NCI-H2107 (cell line): Measurements from ENCODE around the gene PCNX4.
"Not testable (repeated sequence)": the region's sequence is repeated elsewhere in the genome, so short reads cannot be mapped to it uniquely, and the experiment has no call there.

Source experiments
- DNase-seq: peaks from one replicate; lab custom pipeline; 2025; lab: John Stamatoyannopoulos, UW

The PCNX4 gene

GRCh38 chr14:60091550-60092525, at the start of gene PCNX4:
TSS of gene PCNX4 (plus strand) at chr14:60091923. CDS start at chr14:60107639, 15,716 bp downstream.
- peak; percentile 100 for DNase-seq

GRCh38 chr14:60047976-60048375, 43.7 kb upstream of the PCNX4 start:
- not testable (repeated sequence) for DNase-seq

- DNase-seq: no peak
Measured at GRCh38 chr14:60051721-60052221, 40.0 kb upstream of the PCNX4 start.

- no peak for DNase-seq
Measured at GRCh38 chr14:60058087-60058486, 33.6 kb upstream of the PCNX4 start.

- no peak for DNase-seq
Measured at GRCh38 chr14:60061371-60061770, 30.4 kb upstream of the PCNX4 start.

- DNase-seq: no peak
Measured at GRCh38 chr14:60064491-60065072, 27.1 kb upstream of the PCNX4 start.

GRCh38 chr14:60067882-60068281, 23.8 kb upstream of the PCNX4 start:
- no peak for DNase-seq

GRCh38 chr14:60079723-60080122, 12.0 kb upstream of the PCNX4 start:
- DNase-seq: no peak

GRCh38 chr14:60085085-60085484, 6.6 kb upstream of the PCNX4 start:
- DNase-seq: no peak

GRCh38 chr14:60085693-60086092, 6.0 kb upstream of the PCNX4 start:
- DNase-seq: no peak

- DNase-seq: no peak
Measured at GRCh38 chr14:60087668-60088067, 4.1 kb upstream of the PCNX4 start.

- DNase-seq: no peak
Measured at GRCh38 chr14:60089221-60089620, 2.5 kb upstream of the PCNX4 start.

- peak; percentile 91 for DNase-seq
Measured at GRCh38 chr14:60090864-60091519, 731 bp upstream of the PCNX4 start.

- no peak for DNase-seq
Measured at GRCh38 chr14:60092526-60092920, 800 bp downstream of the PCNX4 start.

GRCh38 chr14:60093080-60093479, 1.4 kb downstream of the PCNX4 start:
- DNase-seq: no peak

GRCh38 chr14:60093606-60094005, 1.9 kb downstream of the PCNX4 start:
- peak; percentile 26 for DNase-seq

GRCh38 chr14:60094306-60094897, 2.7 kb downstream of the PCNX4 start:
- DNase-seq: no peak

GRCh38 chr14:60095231-60095630, 3.5 kb downstream of the PCNX4 start:
- no peak for DNase-seq

GRCh38 chr14:60095781-60096450, 4.2 kb downstream of the PCNX4 start:
- no peak for DNase-seq

- DNase-seq: no peak
Measured at GRCh38 chr14:60097974-60098373, 6.3 kb downstream of the PCNX4 start.

GRCh38 chr14:60099855-60100254, 8.1 kb downstream of the PCNX4 start:
- not testable (repeated sequence) for DNase-seq

- DNase-seq: no peak
Measured at GRCh38 chr14:60101786-60102185, 10.1 kb downstream of the PCNX4 start.
